Cardiac muscle cell (in vitro differentiated cells and primary cell): Measurements from ENCODE around the gene ZFYVE28. TPM values are rescaled to one million over a fixed set of nuclear protein-coding genes. Genes with fewer than 3 reads are reported as not detected.

ENCODE experiments used
- DNase-seq, 2 donors: peaks; one replicate each; pipeline versions ENCODE4 v3.0.0 to v3.0.0-alpha.2; 2010 to 2017; ENCODE audit warnings: low read depth in 1 of 2, low spot score in 1 of 2
- H3K27ac ChIP-seq: fragments of 200-600 bp; sonication (generic); 2 replicates; pipeline ENCODE4 v1.5.1; 2016
- H3K27me3 ChIP-seq: fragments of 200-600 bp; sonication (generic); 2 replicates; pipeline ENCODE4 v1.6.0; 2016; ENCODE audit warnings: control low read depth
- H3K36me3 ChIP-seq: fragments of 200-600 bp; sonication (generic); 2 replicates; pipeline ENCODE4 v1.5.1; 2016; ENCODE audit warnings: control low read depth
- H3K4me1 ChIP-seq: fragments of 200-600 bp; sonication (generic); 2 replicates; pipeline ENCODE4 v1.8.1; 2017; ENCODE audit warnings: low read depth, mild to moderate bottlenecking, mixed run types
- H3K4me3 ChIP-seq: fragments of 200-600 bp; sonication (generic); 2 replicates; pipeline ENCODE4 v1.5.1; 2016; ENCODE audit warnings: mild to moderate bottlenecking
- H3K9me3 ChIP-seq: fragments of 200-600 bp; sonication (generic); 2 replicates; pipeline ENCODE4 v1.5.1; 2017; ENCODE audit warnings: low read depth, mild to moderate bottlenecking, control low read depth
- polyA plus RNA-seq: library from polyadenylated mRNA; unstranded; fragments of >200 nt; fragmentation: Nextera tagmentation; extraction: Ambion mirVana; gene quantifications from 2 replicates; pipeline ENCODE4 v1.2.1, GENCODE V29; 2016
- total RNA-seq: library from RNA; depleted of rRNA; stranded (reverse); fragments of >200 nt; gene quantifications from 2 replicates; pipeline ENCODE4 v1.2.3, GENCODE V29; 2016
- TF ChIP-seq, protein P1 (sequence below): IDR thresholded peaks from 2 replicates; pipeline ENCODE4 v1.5.1; 2012; ENCODE audit warnings: low read depth, mild to moderate bottlenecking, low read length

Gene ZFYVE28
- total and polyA plus RNA-seq, 2 experiments from 2014 or later: 1.3 to 4.0 TPM

DNA sequence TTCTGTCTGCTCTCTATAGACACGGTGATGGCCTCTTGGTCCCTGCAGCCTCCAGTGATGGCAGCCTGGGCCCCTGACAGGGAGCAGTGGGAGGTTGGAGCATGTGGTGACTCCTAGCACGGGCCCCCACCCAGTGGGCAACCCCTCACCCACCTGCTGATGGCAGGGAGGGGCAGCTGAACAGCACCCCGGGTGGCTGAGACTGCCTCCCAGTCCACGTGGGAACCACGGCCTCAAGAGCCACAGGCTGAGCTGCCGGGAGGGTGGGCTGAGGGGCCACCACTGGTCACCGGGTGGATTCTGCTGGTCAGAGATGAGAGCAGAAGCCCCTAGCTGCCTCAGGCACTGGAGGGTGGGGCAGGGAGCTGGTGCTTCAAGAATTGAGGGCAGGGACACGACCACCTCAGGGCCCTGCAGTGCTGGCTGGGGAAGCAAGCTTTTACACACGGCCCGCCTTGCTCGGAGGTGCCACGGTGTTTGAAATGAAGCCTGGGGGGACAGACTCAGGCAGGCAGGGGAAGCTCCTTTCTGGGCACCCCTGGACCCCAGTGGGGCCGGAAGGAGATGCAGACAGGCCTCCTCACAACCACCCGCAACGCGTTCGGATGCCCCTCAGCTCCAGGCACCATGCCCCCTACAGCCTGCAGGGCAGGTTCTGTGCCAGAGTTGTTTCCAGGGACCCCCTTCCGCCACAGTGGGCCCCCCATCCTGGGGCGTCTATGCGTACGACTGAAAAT is 170.2 kb downstream of the ZFYVE28 start:
- Histone ChIP-seq H3K27me3 (no peaks in the 10 kb centered on the region), H3K4me3 (no peak overlapping the region), H3K9me3 (no peaks in the 10 kb centered on the region), H3K4me1 (no peaks in the 10 kb centered on the region), H3K36me3 (peaks cover 8% of the 10 kb centered on the region), H3K27ac (no peak overlapping the region)
- no peak for DNase-seq
- TF ChIP-seq, protein P1, sequence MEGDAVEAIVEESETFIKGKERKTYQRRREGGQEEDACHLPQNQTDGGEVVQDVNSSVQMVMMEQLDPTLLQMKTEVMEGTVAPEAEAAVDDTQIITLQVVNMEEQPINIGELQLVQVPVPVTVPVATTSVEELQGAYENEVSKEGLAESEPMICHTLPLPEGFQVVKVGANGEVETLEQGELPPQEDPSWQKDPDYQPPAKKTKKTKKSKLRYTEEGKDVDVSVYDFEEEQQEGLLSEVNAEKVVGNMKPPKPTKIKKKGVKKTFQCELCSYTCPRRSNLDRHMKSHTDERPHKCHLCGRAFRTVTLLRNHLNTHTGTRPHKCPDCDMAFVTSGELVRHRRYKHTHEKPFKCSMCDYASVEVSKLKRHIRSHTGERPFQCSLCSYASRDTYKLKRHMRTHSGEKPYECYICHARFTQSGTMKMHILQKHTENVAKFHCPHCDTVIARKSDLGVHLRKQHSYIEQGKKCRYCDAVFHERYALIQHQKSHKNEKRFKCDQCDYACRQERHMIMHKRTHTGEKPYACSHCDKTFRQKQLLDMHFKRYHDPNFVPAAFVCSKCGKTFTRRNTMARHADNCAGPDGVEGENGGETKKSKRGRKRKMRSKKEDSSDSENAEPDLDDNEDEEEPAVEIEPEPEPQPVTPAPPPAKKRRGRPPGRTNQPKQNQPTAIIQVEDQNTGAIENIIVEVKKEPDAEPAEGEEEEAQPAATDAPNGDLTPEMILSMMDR: no peak

DNA sequence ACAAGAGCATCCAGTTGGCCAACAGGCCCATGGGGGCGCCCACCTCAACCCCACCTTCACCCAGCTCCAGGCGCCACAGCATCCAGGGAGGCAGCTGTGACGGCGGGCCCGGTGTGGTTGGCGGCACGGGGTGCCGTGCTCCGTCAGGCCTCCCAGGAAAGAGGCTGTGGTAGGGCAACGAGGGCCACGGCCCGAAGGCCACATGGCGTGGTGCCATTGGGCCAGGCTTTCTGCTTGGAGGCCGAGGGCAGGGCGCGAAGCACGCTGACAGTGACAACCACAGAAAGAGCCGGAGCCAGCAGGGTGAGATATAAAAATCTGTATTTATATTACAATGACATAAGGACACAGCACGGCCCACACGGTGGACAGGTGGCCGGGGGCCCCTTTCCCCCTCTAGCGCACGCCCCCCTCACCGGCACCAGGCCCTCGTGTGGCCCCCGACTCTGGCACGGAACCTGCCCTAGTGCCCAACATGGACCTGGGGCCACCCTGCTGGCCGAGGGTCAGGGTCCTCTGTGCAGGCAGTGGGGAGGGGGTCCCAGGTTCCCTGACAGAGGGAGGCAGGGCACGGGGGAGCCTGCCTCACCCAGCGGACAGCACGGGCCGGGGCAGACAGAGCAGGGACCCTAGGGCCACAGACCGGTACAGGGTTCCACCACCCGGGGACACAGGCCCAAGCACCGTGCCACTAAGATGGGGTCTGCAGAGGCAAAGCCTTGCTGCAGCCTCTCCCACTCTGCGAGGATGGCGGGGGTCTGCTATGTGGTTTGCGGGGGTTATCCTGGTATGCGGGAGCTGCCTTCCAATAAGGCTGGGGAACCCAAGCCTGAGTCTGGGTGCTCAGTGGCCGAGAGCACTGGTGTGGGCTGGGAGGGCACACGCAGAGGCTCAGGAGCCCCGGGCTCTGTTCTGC is 171.1 kb downstream of the ZFYVE28 start:
- H3K4me3 ChIP-seq: no peak overlapping the region
- H3K27me3 ChIP-seq: no peaks in the 10 kb centered on the region
- no peaks in the 10 kb centered on the region for H3K4me1 ChIP-seq
- peaks cover 5% of the 10 kb centered on the region for H3K36me3 ChIP-seq
- no peaks in the 10 kb centered on the region for H3K9me3 ChIP-seq
- H3K27ac ChIP-seq: no peak overlapping the region
- TF ChIP-seq, protein P1: no peak
- no peak for DNase-seq

DNA sequence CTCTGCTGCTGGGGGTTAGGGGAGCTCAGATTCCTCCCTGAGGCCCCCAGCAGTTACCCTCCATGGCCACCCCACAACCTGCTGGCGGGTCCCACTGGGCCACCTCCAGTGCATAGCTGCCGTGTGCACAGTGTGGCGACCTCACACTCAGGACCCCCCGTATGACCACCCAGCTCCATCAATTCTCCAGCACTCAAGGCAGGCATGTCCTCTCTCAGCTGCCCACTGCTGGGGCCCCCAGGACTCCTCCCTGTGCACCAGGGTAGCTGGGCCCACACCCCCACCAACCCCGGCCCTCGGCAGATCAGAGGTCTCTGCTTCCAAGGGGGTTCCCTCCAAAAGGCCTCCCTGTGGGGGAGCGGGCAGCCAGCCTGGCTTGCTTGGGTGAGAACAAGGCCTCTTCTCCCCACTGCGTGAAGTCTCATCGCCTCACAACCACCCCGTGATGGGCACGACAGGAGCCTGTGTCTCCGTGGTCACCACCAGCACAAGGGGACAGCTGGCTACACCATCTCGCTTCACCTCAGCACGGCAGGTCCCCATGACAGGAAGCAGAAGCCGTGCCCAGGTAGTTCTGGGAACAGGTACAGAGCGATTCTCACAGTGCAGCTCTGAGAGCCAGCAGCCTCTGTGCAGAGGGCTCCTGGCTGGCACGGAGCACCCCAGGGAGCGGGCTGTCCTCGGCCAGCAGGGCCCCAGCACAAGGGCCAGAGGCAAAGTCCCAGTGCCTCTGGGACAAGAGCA is 171.9 kb downstream of the ZFYVE28 start:
- Histone ChIP-seq H3K4me3 (no peak overlapping the region), H3K4me1 (no peaks in the 10 kb centered on the region), H3K27me3 (no peaks in the 10 kb centered on the region), H3K36me3 (peaks cover 5% of the 10 kb centered on the region), H3K9me3 (no peaks in the 10 kb centered on the region), H3K27ac (no peak overlapping the region)
- TF ChIP-seq, protein P1: no peak
- DNase-seq: no peak

DNA sequence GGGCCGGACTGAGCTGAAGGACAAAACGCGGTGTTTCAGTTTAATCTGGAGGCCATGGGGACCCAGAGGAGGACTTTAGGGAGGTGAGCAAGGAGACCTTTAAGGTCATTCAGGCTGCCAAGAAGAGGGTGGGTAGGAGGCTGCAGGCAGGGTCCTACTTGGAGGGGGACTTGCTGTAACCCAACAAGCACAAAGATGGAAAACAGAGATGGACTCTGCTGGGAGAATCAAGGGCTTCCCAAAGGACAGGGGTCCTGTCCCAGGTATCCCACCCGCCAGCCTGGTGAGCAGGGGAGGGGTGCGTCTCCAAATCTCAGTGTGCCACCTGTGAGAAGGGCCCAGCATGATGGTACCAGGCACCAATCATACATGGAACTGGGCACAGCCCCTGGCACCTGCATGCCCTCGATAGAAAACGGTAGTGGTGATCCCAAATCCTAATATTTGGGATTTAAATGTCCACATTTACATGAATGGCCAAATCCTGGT is 172.6 kb downstream of the ZFYVE28 start:
- Histone ChIP-seq H3K4me3 (no peak overlapping the region), H3K27me3 (no peaks in the 10 kb centered on the region), H3K4me1 (peaks cover 3% of the 10 kb centered on the region), H3K36me3 (peaks cover 5% of the 10 kb centered on the region), H3K27ac (no peak overlapping the region), H3K9me3 (no peaks in the 10 kb centered on the region)
- TF ChIP-seq, protein P1: no peak
- DNase-seq: no peak

DNA sequence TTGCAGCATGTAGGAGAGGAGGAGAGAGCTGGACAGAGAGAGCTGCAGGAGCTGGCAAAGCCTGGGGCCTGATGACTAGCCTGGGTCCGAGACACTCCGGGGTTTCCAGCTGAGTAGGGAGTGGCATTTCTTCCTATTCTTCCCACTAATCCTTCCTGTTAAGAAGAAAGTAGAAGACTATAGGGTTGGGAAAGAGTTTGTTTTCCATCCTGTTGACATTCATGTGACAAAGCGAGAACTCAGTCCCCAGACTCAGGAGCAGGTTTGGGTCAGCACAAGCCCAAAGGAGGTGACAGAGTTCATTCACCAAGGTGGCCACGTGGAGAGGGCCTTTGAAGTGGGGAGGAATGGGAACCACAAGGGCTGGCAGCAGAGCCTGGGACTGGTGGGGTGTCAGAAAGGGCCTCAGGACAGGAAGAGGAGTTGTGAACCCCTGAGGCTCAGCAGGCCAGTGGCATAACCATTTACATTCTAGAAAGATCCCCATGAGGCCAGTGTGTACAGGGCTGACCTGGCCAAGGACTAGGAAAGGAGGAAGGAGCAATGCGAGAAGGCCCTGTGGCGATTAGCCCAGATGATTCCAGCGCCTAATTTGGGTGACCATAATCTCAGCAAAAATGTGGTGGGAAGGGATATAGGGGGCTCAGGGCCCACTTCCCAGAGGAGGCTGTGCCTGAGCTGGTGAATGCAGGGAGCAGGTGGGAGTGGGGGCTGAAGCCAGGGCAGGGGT is 173.2 kb downstream of the ZFYVE28 start:
- TF ChIP-seq, protein P1: no peak
- H3K4me1 ChIP-seq: peaks cover 8% of the 10 kb centered on the region
- no peaks in the 10 kb centered on the region for H3K27me3 ChIP-seq
- H3K36me3 ChIP-seq: peaks cover 4% of the 10 kb centered on the region
- DNase-seq: no peak
- no peak overlapping the region for H3K27ac ChIP-seq
- H3K9me3 ChIP-seq: no peaks in the 10 kb centered on the region
- H3K4me3 ChIP-seq: no peak overlapping the region
